Peyer's patch (tissue), 4 donors: ENCODE results near the gene EXOC8. TPM values are rescaled to one million over a fixed set of nuclear protein-coding genes. Genes with fewer than 3 reads are reported as not detected.

Experiments
- DNase-seq, 3 donors: peaks; one replicate each; pipeline ENCODE4 v3.0.0-alpha.2; 2017 to 2019
- H3K27ac ChIP-seq, 4 donors: fragments of 200-600 bp; sonication (generic); one replicate each; pipeline ENCODE4 v1.5.1; 2016 to 2019
- H3K27me3 ChIP-seq, 2 donors: fragments of 200-600 bp; sonication (generic); one replicate each; pipeline ENCODE4 v1.5.1; 2019
- H3K36me3 ChIP-seq, 3 donors: fragments of 200-600 bp; sonication (generic); one replicate each; pipeline ENCODE4 v1.5.1; 2016 to 2019
- H3K4me1 ChIP-seq, 4 donors: fragments of 200-600 bp; sonication (generic); one replicate each; pipeline ENCODE4 v1.5.1; 2016 to 2019
- H3K4me3 ChIP-seq, 4 donors: fragments of 200-600 bp; sonication (generic); 1 replicate in 3 of 4; 2 replicates in 1 of 4; pipeline ENCODE4 v1.5.1; 2016 to 2019; ENCODE audit warnings: mild to moderate bottlenecking in 1 of 4
- H3K9me3 ChIP-seq, 4 donors: fragments of 200-600 bp; sonication (generic); one replicate each; pipeline ENCODE4 v1.5.1; 2016 to 2019; ENCODE audit warnings: mild to moderate bottlenecking in 1 of 4
- POLR2A ChIP-seq, 2 donors: fragments of 450-650 bp; IDR thresholded peaks; one replicate each; pipeline ENCODE4 v1.5.1; 2017; ENCODE audit warnings: antibody characterized with exemption in 2 of 2, mild to moderate bottlenecking in 2 of 2, moderate library complexity in 2 of 2
- total RNA-seq, 4 donors: library from RNA; depleted of rRNA; stranded (reverse); fragments of >200 nt; gene quantifications; one replicate each; pipeline ENCODE4 v1.1.0, GENCODE V29; 2016
- TF ChIP-seq, protein P1 (sequence below), 6 experiments: fragments of 450-650 bp in 4 of 6; fragments of 200-600 bp in 2 of 6; sonication (generic) in 1 of 6; IDR thresholded peaks; one replicate each; pipeline ENCODE4 v1.5.1; 2017 to 2019; ENCODE audit warnings: antibody characterized with exemption in 6 of 6, mild to moderate bottlenecking in 3 of 6, moderate library complexity in 1 of 6

Gene EXOC8
- total RNA-seq, 4 donors from 2014 or later = 14.0 to 19.4 (median 17.4) TPM

DNA sequence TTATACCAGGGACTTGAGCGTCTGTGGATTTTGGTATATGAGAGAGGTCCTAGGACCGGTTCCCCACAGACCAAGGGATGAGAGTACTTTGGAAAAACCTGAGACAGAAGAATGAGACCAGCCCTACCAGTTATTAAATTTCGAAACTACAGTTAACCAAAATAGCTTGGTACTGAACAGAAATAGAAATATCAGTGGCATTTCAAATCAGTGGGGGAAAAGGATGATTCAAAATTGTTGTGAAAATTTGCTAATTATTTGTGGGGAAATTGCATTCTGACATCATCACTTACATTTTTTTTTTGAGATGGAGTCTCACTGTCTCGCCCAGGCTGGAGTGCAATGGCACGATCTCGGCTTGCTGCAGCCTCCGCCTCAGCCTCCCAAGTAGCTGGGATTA is 8.2 kb downstream of the EXOC8 start:
- no peak for TF ChIP-seq POLR2A (IDR thresholded peaks at IDR 0.05)
- TF ChIP-seq, protein P1, sequence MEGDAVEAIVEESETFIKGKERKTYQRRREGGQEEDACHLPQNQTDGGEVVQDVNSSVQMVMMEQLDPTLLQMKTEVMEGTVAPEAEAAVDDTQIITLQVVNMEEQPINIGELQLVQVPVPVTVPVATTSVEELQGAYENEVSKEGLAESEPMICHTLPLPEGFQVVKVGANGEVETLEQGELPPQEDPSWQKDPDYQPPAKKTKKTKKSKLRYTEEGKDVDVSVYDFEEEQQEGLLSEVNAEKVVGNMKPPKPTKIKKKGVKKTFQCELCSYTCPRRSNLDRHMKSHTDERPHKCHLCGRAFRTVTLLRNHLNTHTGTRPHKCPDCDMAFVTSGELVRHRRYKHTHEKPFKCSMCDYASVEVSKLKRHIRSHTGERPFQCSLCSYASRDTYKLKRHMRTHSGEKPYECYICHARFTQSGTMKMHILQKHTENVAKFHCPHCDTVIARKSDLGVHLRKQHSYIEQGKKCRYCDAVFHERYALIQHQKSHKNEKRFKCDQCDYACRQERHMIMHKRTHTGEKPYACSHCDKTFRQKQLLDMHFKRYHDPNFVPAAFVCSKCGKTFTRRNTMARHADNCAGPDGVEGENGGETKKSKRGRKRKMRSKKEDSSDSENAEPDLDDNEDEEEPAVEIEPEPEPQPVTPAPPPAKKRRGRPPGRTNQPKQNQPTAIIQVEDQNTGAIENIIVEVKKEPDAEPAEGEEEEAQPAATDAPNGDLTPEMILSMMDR (IDR thresholded peaks at IDR 0.05) = no peak
- peaks cover 0 to 16% (median under 1%) of the 10 kb centered on the region in 4 donors for H3K4me1 ChIP-seq
- no peaks in the 10 kb centered on the region for H3K9me3 ChIP-seq
- no peak for DNase-seq
- no peak overlapping the region for H3K4me3 ChIP-seq
- H3K27me3 ChIP-seq = no peaks in the 10 kb centered on the region
- H3K36me3 ChIP-seq = no peaks in the 10 kb centered on the region
- H3K27ac ChIP-seq = no peak overlapping the region

GRCh38 chr1:231327617-231328016 is 10.0 kb downstream of the EXOC8 start:
- H3K9me3 ChIP-seq = no peaks in the 10 kb centered on the region
- no peaks in the 10 kb centered on the region for H3K4me1 ChIP-seq
- TF ChIP-seq POLR2A (IDR thresholded peaks at IDR 0.05) = no peak
- TF ChIP-seq, protein P1 (IDR thresholded peaks at IDR 0.05) = no peak
- H3K36me3 ChIP-seq = no peaks in the 10 kb centered on the region
- H3K4me3 ChIP-seq = no peak overlapping the region
- no peak for DNase-seq
- H3K27me3 ChIP-seq = no peaks in the 10 kb centered on the region
- H3K27ac ChIP-seq = no peak overlapping the region

GRCh38 chr1:231326248-231326647 is 11.4 kb downstream of the EXOC8 start:
- TF ChIP-seq POLR2A (IDR thresholded peaks at IDR 0.05) = no peak
- TF ChIP-seq, protein P1 (IDR thresholded peaks at IDR 0.05) = no peak
- Histone ChIP-seq H3K4me3 (no peak overlapping the region), H3K9me3 (no peaks in the 10 kb centered on the region), H3K4me1 (no peaks in the 10 kb centered on the region), H3K27me3 (no peaks in the 10 kb centered on the region), H3K36me3 (no peaks in the 10 kb centered on the region), H3K27ac (no peak overlapping the region)
- DNase-seq = no peak

GRCh38 chr1:231324660-231325059 is 13.0 kb downstream of the EXOC8 start:
- H3K27me3 ChIP-seq = no peaks in the 10 kb centered on the region
- H3K4me3 ChIP-seq = no peak overlapping the region
- TF ChIP-seq, protein P1 (IDR thresholded peaks at IDR 0.05) = no peak
- TF ChIP-seq POLR2A (IDR thresholded peaks at IDR 0.05) = no peak
- H3K36me3 ChIP-seq = no peaks in the 10 kb centered on the region
- no peak for DNase-seq
- no peaks in the 10 kb centered on the region for H3K4me1 ChIP-seq
- no peak overlapping the region for H3K27ac ChIP-seq
- H3K9me3 ChIP-seq = no peaks in the 10 kb centered on the region

DNA sequence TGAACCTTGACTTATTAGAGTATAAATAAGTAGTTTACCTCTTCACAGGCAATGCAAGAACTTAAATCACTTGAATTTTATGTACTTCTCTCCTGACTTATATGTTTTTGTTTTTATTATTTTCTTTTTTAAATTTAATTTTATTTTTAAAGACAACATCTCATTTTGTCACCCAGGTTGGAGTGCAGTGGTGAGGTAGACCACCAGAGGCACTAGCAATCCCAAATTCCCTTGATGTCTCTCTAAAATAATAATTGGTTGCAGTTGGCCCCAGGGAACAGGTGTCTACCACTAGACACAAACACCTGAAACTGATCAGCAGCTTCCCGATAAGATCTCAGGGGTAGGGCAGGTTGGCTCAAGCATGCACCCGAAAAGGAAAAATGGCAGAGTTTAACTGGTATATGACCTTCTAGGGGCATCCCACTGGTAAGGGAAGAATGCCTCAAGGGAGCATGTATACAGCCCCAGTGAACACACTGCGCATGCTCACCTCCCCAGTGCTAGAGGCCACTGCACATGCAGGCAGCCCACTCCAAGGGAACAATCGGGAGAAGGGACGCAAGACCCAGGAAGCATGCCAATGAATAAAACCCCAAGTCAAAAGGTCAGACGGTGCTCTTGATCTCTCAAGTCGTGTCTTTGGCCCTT is 14.6 kb downstream of the EXOC8 start:
- TF ChIP-seq, protein P1 (IDR thresholded peaks at IDR 0.05) = no peak
- TF ChIP-seq POLR2A (IDR thresholded peaks at IDR 0.05) = no peak
- DNase-seq = no peak
- Histone ChIP-seq H3K4me3 (no peak overlapping the region), H3K27ac (no peak overlapping the region), H3K36me3 (no peaks in the 10 kb centered on the region), H3K9me3 (no peaks in the 10 kb centered on the region), H3K4me1 (no peaks in the 10 kb centered on the region), H3K27me3 (no peaks in the 10 kb centered on the region)

GRCh38 chr1:231319080-231319479 is 18.6 kb downstream of the EXOC8 start:
- no peak for DNase-seq
- H3K36me3 ChIP-seq = no peaks in the 10 kb centered on the region
- no peak overlapping the region for H3K27ac ChIP-seq
- no peaks in the 10 kb centered on the region for H3K9me3 ChIP-seq
- TF ChIP-seq, protein P1 (IDR thresholded peaks at IDR 0.05) = no peak
- TF ChIP-seq POLR2A (IDR thresholded peaks at IDR 0.05) = no peak
- H3K4me1 ChIP-seq = no peaks in the 10 kb centered on the region
- no peaks in the 10 kb centered on the region for H3K27me3 ChIP-seq
- no peak overlapping the region for H3K4me3 ChIP-seq
